ENCODE results near the gene TENM4. TPM values are rescaled to one million over a fixed set of nuclear protein-coding genes. Genes with fewer than 3 reads are reported as not detected.
A peak's percentile ranks its signal among the peaks of the same experiment; 100 is the strongest.

The TENM4 gene
- total RNA-seq, 1 donor from 2014 or later = 3.8 TPM

GRCh38 chr11:78818201-78818600 lies 622.6 kb downstream of the TENM4 start:
- no peak for TF ChIP-seq CTCF (IDR thresholded peaks at IDR 0.05)
- Mint-ChIP-seq H3K36me3 (ENCODE audit: low read depth) (no peaks in the 10 kb centered on the region), H3K9me3 (ENCODE audit: low read depth) (no peaks in the 10 kb centered on the region), H3K4me1 (ENCODE audit: low read depth) (peaks cover 10% of the 10 kb centered on the region), H3K27me3 (ENCODE audit: low read depth) (no peaks in the 10 kb centered on the region), H3K27ac (ENCODE audit: unreplicated experiment) (no peak overlapping the region), H3K4me3 (ENCODE audit: unreplicated experiment) (no peak overlapping the region)
- DNase-seq (ENCODE audit: low spot score) = no peak

GRCh38 chr11:78815831-78816230 lies 625.0 kb downstream of the TENM4 start:
- H3K9me3 Mint-ChIP-seq (ENCODE audit: low read depth) = no peaks in the 10 kb centered on the region
- no peak overlapping the region for H3K4me3 Mint-ChIP-seq (ENCODE audit: unreplicated experiment)
- H3K36me3 Mint-ChIP-seq (ENCODE audit: low read depth) = no peaks in the 10 kb centered on the region
- no peak overlapping the region for H3K27ac Mint-ChIP-seq (ENCODE audit: unreplicated experiment)
- H3K27me3 Mint-ChIP-seq (ENCODE audit: low read depth) = no peaks in the 10 kb centered on the region
- DNase-seq (ENCODE audit: low spot score) = no peak
- peaks cover 14% of the 10 kb centered on the region for H3K4me1 Mint-ChIP-seq (ENCODE audit: low read depth)
- TF ChIP-seq CTCF (IDR thresholded peaks at IDR 0.05) = no peak

- H3K4me1 Mint-ChIP-seq (ENCODE audit: low read depth) = peaks cover 32% of the 10 kb centered on the region
- no peak for DNase-seq (ENCODE audit: low spot score)
- TF ChIP-seq CTCF (IDR thresholded peaks at IDR 0.05) = peak; percentile 41
- H3K36me3 Mint-ChIP-seq (ENCODE audit: low read depth) = no peaks in the 10 kb centered on the region
- no peaks in the 10 kb centered on the region for H3K27me3 Mint-ChIP-seq (ENCODE audit: low read depth)
- H3K4me3 Mint-ChIP-seq (ENCODE audit: unreplicated experiment) = no peak overlapping the region
- no peak overlapping the region for H3K27ac Mint-ChIP-seq (ENCODE audit: unreplicated experiment)
- no peaks in the 10 kb centered on the region for H3K9me3 Mint-ChIP-seq (ENCODE audit: low read depth)
Measured at GRCh38 chr11:78812513-78813293, 628.1 kb downstream of the TENM4 start.

GRCh38 chr11:78810559-78811009 lies 630.2 kb downstream of the TENM4 start:
- no peak overlapping the region for H3K4me3 Mint-ChIP-seq (ENCODE audit: unreplicated experiment)
- H3K36me3 Mint-ChIP-seq (ENCODE audit: low read depth) = no peaks in the 10 kb centered on the region
- H3K4me1 Mint-ChIP-seq (ENCODE audit: low read depth) = peaks cover 38% of the 10 kb centered on the region
- no peaks in the 10 kb centered on the region for H3K9me3 Mint-ChIP-seq (ENCODE audit: low read depth)
- H3K27ac Mint-ChIP-seq (ENCODE audit: unreplicated experiment) = no peak overlapping the region
- H3K27me3 Mint-ChIP-seq (ENCODE audit: low read depth) = no peaks in the 10 kb centered on the region
- DNase-seq (ENCODE audit: low spot score) = no peak
- TF ChIP-seq CTCF (IDR thresholded peaks at IDR 0.05) = no peak

- H3K4me3 Mint-ChIP-seq (ENCODE audit: unreplicated experiment) = no peak overlapping the region
- peaks cover 38% of the 10 kb centered on the region for H3K4me1 Mint-ChIP-seq (ENCODE audit: low read depth)
- no peaks in the 10 kb centered on the region for H3K9me3 Mint-ChIP-seq (ENCODE audit: low read depth)
- TF ChIP-seq CTCF (IDR thresholded peaks at IDR 0.05) = no peak
- no peak for DNase-seq (ENCODE audit: low spot score)
- H3K36me3 Mint-ChIP-seq (ENCODE audit: low read depth) = no peaks in the 10 kb centered on the region
- no peak overlapping the region for H3K27ac Mint-ChIP-seq (ENCODE audit: unreplicated experiment)
- H3K27me3 Mint-ChIP-seq (ENCODE audit: low read depth) = no peaks in the 10 kb centered on the region
Measured at GRCh38 chr11:78809931-78810541, 630.8 kb downstream of the TENM4 start.

Data from chondrocyte (in vitro differentiated cells).